ENCODE results near the gene PEX5L. TPM values are rescaled to one million over a fixed set of nuclear protein-coding genes. Genes with fewer than 3 reads are reported as not detected.
"Not testable (repeated sequence)": the region's sequence is repeated elsewhere in the genome, so short reads cannot be mapped to it uniquely, and the experiment has no call there.

PEX5L gene
- total RNA-seq, 2 donors from 2014 or later, result 1.1 to 4.1 TPM

- intact Hi-C loops (cut with DNase I), result no loop called here
- no peaks in the 10 kb centered on the region for H3K4me1 ChIP-seq (replicated peaks)
- H3K36me3 ChIP-seq, result no peaks in the 10 kb centered on the region
- no peaks in the 10 kb centered on the region for H3K9me3 ChIP-seq
- TF ChIP-seq POLR2A (IDR thresholded peaks at IDR 0.05), result no peak
- TF ChIP-seq, protein P1, sequence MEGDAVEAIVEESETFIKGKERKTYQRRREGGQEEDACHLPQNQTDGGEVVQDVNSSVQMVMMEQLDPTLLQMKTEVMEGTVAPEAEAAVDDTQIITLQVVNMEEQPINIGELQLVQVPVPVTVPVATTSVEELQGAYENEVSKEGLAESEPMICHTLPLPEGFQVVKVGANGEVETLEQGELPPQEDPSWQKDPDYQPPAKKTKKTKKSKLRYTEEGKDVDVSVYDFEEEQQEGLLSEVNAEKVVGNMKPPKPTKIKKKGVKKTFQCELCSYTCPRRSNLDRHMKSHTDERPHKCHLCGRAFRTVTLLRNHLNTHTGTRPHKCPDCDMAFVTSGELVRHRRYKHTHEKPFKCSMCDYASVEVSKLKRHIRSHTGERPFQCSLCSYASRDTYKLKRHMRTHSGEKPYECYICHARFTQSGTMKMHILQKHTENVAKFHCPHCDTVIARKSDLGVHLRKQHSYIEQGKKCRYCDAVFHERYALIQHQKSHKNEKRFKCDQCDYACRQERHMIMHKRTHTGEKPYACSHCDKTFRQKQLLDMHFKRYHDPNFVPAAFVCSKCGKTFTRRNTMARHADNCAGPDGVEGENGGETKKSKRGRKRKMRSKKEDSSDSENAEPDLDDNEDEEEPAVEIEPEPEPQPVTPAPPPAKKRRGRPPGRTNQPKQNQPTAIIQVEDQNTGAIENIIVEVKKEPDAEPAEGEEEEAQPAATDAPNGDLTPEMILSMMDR (IDR thresholded peaks at IDR 0.05), result no peak
- no peak for TF ChIP-seq POLR2AphosphoS5 (IDR thresholded peaks at IDR 0.05)
- no peaks in the 10 kb centered on the region for H3K27me3 ChIP-seq (replicated peaks; ENCODE audit: insufficient read depth)
- H3K4me3 ChIP-seq, result no peak overlapping the region
- no peak for DNase-seq (ENCODE audit: low spot score)
- no peak overlapping the region for H3K27ac ChIP-seq
- 63% methylated on average over 5 of the region's 5 CpGs for WGBS
Measured at GRCh38 chr3:180018543-180018942, 18.2 kb downstream of the PEX5L start.

GRCh38 chr3:180017846-180018245 is 18.9 kb downstream of the PEX5L start:
- TF ChIP-seq POLR2AphosphoS5 (IDR thresholded peaks at IDR 0.05) (no peak), POLR2A (IDR thresholded peaks at IDR 0.05) (no peak)
- TF ChIP-seq, protein P1 (IDR thresholded peaks at IDR 0.05), result no peak
- H3K9me3 ChIP-seq, result no peaks in the 10 kb centered on the region
- no peak for DNase-seq (ENCODE audit: low spot score)
- intact Hi-C loops (cut with DNase I), result no loop called here
- no peaks in the 10 kb centered on the region for H3K36me3 ChIP-seq
- WGBS, result 51% methylated on average over 3 of the region's 3 CpGs
- H3K4me1 ChIP-seq (replicated peaks), result no peaks in the 10 kb centered on the region
- no peak overlapping the region for H3K4me3 ChIP-seq
- no peak overlapping the region for H3K27ac ChIP-seq
- H3K27me3 ChIP-seq (replicated peaks; ENCODE audit: insufficient read depth), result no peaks in the 10 kb centered on the region

- WGBS, result 45% methylated on average over 3 of the region's 3 CpGs
- DNase-seq (ENCODE audit: low spot score), result no peak
- Histone ChIP-seq H3K36me3 (no peaks in the 10 kb centered on the region), H3K4me3 (no peak overlapping the region), H3K4me1 (replicated peaks) (no peaks in the 10 kb centered on the region), H3K27me3 (replicated peaks; ENCODE audit: insufficient read depth) (no peaks in the 10 kb centered on the region), H3K9me3 (no peaks in the 10 kb centered on the region), H3K27ac (no peak overlapping the region)
- intact Hi-C loops (cut with DNase I), result no loop called here
- TF ChIP-seq POLR2A (IDR thresholded peaks at IDR 0.05), result no peak
- no peak for TF ChIP-seq POLR2AphosphoS5 (IDR thresholded peaks at IDR 0.05)
- TF ChIP-seq, protein P1 (IDR thresholded peaks at IDR 0.05), result no peak
Measured at GRCh38 chr3:180011927-180012326, 24.8 kb downstream of the PEX5L start.

DNA sequence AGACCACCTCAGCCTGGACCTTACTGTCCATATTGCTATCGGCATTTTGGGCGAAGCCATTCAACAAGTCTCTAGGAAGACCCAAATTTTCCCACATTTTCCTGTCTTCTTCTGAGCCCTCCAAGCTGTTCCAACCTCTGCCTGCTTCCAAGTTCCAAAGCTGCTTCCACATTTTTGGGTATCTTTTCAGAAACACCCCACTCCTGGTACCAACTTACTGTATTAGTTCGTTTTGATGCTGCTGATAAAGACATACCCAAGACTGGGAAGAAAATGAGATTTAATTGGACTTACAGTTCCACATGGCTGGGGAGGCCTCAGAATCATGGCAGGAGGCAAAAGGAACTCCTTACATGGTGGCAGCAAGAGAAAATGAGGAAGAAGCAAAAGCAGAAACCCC is 28.4 kb downstream of the PEX5L start:
- H3K9me3 ChIP-seq; H3K4me1 ChIP-seq (replicated peaks); H3K27ac ChIP-seq; H3K27me3 ChIP-seq (replicated peaks; ENCODE audit: insufficient read depth); H3K4me3 ChIP-seq; DNase-seq (ENCODE audit: low spot score); intact Hi-C loops (cut with DNase I); H3K36me3 ChIP-seq: not testable (repeated sequence)
- WGBS, result 97% methylated on average over 3 of the region's 3 CpGs

- 79% methylated on average over 2 of the region's 2 CpGs for WGBS
- no peak for TF ChIP-seq POLR2A (IDR thresholded peaks at IDR 0.05)
- TF ChIP-seq POLR2AphosphoS5 (IDR thresholded peaks at IDR 0.05), result no peak
- TF ChIP-seq, protein P1 (IDR thresholded peaks at IDR 0.05), result no peak
- no peak for DNase-seq (ENCODE audit: low spot score)
- Histone ChIP-seq H3K27me3 (replicated peaks; ENCODE audit: insufficient read depth) (no peaks in the 10 kb centered on the region), H3K4me1 (replicated peaks) (no peaks in the 10 kb centered on the region), H3K27ac (no peak overlapping the region), H3K36me3 (no peaks in the 10 kb centered on the region), H3K4me3 (no peak overlapping the region), H3K9me3 (no peaks in the 10 kb centered on the region)
- intact Hi-C loops (cut with DNase I), result no loop called here
Measured at GRCh38 chr3:180004542-180004941, 32.2 kb downstream of the PEX5L start.

Data from prostate gland (tissue), 2 donors.